ENCODE results near the gene CARD19.

Gene CARD19

DNA sequence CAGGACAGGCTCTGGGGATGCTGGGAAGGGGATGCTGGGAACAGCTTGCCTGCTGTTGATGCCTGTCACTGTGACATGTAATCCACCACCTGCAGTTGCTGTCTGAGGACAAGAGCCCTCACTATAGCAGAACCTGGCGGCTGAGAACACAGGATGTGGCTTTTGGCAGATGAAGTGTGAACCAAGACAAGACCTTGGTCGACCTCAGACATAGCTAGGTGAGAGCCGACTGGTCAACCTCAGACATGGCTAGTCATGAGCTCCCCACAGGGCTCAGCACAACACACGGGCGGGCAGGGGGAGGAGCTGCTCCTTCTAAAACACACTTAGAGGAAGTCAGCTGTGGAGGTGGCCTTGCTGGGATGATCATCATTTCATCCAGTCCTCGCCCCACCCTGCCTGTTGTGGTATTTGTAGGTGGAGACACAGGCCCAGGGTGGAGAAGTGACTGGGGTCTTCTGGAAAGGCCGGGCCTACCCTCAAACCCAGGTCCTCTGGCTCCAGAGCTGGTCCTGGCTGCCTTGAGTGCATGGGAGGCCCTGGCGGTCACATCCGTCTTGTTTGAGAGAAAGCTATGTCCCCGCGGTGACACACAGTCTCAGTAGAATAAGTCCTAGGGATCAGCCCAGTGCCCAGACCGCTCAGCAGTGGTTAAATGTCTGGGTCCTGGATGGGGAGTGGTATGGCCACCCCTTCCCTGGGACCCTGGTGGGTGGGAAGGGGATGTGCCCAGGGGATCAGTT lies 31.5 kb upstream of the CARD19 start:
- peak; percentile 22 to 71 for DNase-seq

DNA sequence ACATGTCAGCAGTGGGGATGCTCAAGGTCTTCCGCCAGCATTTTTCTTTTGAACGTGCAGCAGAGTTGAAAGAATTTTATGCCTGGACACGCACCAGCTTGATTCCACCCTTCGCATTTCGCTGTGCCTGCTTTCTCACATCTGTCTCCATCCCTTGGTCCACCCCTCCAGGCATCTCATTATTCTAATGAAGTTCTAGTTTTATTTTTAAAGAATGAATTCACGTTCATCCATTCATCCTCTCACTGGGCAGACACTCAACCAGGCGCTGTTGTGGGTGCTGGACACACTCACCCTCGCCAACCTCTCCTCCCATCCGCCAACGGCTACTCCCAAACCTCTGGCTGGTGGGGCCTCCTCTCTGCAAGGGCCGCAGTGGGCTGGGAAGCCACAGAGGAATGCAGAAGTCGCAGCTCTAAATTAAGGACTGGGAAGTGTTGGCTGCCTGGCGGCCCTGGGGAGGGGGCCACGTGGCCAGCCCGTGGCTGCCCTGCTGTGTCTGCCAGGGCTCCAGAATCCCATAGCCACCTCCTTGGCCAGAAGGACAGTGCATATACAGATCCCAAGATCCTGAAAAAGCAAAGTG lies 30.8 kb upstream of the CARD19 start:
- DNase-seq: no peak

DNA sequence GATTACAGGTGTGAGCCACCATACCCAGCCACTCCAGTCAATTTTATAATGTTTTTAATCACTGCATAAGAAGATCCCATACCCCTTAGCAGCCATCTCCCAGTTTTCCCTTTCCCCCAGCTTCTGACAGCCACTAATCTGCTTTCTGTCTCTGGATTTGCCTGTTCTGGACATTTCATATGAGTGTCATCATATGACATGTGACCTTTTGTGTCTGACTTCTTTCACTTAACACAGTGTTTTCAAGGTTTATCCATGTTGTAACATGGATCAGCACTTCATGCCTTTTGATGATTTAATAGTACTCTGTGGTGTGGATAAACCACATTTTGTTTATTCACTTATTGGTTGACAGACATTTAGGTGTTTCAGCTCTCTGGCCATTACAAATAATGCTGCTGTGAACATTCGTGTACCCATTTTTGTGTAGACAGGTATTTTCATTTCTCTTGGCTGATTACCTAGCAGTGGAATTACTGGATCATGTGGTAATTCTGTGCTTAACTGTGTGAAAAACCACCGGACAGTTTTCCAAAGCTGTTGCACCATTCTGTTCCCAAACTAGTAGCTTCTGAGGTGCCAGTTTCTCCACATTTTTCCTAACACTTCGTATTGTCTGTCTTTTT lies 28.9 kb upstream of the CARD19 start:
- DNase-seq: no peak

DNA sequence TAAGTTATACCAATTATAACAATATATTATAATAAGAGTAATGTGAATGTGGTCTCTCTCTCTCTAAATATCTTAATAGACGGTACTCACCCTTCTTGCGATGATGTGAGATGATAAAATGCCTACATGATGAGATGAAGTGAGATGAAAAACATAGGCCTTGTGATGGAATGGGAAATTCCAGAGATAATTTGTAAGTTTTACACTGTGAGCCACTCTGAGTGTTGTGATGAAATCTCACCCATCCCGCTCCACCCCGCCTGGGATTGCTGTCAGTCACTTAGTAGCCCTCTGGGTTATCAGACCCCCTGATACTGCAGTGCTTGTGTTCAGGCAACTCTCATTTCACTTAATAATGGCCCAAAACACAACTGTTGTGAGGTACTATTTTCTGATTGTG lies 27.1 kb upstream of the CARD19 start:
- no peak for DNase-seq

DNA sequence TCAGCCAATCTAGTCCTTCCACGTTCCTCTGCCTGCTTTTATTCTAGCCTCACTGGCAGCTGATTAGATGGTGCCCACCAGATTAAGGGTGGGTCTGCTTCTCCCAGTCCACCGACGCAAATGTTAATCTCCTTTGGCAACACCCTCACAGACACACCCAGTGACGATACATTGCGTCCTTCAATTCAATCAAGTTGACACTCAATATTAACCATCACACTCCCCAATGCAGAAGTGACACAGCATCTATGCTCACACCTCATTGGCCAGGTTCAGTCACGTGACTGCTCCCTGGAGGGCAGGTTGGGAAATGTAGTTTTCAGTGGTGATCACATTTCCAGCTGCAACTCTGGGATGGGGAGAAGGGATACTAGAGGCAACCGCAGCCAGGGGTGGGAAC lies 24.6 kb upstream of the CARD19 start:
- DNase-seq: no peak

DNA sequence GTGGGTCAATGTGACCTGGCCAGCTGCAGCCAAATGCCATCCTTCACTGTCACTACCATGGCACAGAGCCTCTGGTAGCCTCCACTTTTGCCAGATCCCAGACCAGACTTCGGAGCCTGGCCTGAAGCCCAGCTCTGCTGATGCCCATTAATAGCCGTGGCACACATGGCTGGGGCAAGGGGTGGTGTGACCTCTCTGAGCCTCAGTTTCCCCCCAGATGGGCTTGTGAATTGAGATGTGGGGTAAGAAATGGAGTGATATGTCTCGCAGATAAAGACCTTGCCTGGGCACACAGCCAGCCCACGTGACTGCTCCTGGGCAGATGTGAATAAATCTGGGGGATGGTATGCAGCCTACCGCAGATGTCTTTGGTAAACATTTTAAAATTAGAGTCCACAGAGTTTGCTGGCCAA lies 23.6 kb upstream of the CARD19 start:
- no peak for DNase-seq

DNA sequence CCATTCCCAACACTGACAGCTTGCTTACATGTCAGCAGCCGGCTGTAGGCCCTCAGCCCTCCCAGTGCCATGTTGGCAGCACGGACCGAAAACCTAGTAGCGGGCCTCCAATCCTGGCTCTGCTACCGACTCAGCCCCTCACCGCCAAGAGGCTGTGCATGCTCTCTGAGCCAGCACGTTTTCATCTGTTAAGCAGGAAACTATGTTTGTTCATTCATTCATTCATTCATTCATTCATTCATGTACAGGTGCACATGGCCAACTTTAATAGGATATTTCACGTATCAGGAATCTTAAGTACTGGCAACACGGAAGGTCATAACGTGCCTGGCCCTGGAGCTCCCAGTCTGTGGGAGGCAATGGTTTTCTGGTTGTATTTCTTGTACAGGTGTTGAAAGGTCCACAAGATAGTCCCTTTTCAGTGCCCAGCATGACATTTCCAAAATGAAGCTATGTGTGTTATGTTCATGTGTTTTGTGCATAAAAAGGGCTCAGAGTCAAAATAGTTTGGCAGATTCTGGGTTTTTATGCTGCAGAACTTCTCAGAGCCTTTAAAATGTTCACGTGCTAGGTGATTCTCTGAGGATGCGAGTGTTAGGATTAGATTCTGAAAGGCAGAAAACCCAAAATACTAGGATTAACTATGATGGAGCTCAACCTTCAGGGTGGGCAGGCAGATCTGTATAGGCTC lies 19.8 kb upstream of the CARD19 start:
- DNase-seq: no peak

DNA sequence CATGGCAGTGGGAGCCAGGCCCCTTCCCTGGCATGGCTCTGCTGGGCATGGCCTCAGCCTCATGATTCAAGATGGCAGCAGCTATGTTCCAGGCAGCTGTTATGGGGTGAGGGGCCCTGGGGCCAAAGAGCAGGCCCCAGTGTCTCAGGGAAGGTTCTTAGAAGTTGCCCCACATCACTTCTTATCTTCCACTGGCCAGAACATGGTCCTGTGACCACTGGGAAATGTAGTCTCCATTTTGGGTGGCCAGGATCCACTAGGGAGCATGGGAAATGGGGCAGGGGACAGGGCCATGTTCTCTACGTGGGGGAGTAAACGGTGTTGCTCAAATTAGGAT lies 19.3 kb upstream of the CARD19 start:
- no peak for DNase-seq

DNA sequence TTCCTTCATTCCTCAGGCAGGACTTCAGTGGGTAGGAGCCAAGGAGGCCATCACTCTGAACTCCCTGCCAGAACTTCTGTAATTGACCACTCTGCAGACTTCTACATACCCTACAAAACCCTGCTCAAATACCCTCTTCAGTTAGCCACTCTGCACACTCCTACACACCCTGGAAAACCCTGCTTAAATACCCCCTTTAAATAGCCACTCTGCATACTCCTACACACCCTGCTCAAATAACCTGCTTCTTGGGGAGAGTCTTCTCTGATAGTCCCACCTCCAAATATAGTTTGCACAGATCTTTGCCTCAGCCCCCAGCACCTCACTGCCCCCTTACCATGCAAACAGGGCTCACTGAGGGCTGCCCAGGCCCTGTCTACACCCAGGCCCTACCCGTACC lies 18.6 kb upstream of the CARD19 start:
- no peak for DNase-seq

DNA sequence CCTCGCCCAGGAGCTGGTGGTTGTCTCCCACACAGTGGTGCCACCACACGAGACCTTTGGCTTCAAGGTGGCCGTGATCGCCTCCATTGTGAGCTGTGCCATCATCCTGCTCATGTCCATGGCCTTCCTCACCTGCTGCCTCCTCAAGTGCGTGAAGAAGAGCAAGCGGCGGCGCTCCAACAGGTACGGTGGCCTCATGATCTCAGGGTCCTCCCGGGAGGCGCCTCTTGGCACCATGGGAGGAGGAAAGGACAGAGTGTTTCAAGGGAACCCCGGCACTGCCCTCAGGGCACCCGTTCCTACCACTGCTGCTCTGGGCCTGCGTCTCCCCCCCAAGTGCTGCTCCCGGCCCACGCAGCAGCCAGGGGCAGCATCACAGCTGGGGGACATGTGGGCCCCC lies 18.2 kb upstream of the CARD19 start:
- no peak for DNase-seq

DNA sequence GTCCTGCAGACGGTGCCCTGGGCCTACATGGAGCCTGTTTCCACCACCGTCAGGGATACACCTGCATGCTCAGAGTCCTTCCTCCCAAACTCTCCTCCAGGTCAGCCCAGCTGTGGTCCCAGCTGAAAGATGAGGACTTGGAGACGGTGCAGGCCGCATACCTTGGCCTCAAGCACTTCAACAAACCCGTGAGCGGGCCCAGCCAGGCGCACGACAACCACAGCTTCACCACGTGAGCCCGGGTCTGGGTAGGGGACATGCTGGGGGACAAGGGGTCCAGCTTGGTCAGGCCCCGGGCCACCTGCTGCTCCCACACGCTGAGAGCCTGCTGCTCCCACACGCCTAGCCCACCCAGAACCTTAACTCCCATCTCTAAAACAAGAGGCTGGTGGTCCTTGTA lies 16.6 kb upstream of the CARD19 start:
- no peak for DNase-seq

DNA sequence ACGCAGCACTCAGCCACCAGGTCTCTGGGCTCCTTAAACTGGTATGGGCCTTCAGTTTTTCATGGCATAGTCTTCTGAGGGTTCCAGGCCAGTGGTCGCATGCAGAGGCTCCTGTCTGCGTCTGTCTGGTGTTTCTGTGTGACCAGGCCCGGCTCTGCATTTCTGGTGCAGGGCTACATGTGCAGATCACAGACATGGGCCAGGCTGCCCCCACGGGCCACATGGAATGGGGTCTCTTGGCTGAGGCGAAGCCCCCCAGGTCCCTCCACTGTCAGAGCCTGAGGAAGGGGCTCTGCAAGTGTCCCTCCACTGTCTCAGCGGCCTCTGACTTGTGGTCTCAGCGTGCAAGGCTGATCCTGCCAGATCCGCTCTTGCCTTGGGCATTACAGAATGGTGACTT lies 15.6 kb upstream of the CARD19 start:
- no peak for DNase-seq

DNA sequence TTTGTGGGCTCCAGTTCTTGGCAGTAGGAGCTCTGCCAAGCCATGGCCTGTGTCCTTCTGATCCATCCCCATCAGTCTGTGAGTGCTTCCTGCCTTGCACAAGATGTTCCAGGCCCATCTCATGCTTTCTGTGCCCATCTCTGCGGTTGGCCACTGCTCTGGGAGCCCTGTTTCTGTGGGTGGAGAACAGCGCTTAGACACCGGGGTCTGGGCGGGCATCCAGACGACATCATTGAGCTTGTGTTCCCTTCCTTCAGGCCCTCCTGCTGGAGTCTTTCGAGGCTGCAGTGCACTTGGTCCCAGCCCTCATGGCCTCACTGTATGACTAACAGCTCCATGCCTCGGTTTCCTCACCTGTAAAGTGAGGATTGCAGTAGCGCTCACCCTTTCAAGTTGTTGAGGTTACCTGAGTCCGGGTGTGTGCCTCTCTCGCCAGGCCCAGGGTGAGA lies 14.9 kb upstream of the CARD19 start:
- no peak for DNase-seq

DNA sequence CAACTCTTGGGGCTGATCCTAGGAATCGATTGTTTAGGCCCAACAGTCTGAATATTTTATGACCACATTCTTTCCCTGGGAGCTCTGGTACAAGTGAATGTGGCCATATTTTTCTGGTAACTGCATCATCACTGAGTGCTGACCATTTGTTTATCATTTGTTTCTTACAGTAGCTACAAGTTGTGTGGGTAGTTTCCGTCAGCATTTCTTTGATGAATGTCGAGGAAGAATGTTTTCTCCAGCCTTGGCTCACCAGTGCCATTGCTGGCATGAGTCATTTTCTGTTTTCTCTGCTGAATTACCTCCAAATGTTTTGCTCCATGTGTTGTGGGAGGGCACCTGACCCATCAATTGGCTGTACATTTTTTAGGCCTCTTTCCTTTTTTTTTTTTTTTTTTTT lies 14.1 kb upstream of the CARD19 start:
- DNase-seq: no peak

DNA sequence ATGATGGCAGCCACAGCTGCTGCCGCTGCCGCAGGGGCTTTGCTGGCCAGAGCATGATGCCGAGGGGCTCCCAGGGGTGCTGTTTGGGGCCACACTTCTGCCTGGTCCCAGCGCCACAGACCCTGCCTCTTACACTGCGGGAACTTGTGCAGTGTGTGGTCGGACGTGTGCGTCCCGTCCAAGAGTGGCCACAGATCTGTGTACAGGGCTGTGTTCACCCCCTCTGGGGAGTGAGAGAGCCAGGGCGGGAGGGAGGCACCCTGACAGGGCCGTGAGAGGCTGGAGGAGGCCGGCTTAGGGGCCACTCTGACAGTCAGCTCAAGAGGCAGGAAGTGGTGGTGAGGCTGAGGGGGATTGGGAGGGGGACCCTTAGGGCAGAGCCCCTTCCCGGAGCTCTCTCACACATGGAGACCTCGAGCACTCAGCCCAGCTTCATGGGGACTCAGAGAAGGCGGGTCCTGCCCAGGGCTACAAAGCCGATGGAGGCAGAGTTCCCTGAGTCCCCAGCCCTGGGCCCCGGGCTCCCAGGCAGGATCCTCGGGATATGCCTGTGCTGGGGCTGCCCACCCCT lies 13.1 kb upstream of the CARD19 start:
- DNase-seq: no peak

DNA sequence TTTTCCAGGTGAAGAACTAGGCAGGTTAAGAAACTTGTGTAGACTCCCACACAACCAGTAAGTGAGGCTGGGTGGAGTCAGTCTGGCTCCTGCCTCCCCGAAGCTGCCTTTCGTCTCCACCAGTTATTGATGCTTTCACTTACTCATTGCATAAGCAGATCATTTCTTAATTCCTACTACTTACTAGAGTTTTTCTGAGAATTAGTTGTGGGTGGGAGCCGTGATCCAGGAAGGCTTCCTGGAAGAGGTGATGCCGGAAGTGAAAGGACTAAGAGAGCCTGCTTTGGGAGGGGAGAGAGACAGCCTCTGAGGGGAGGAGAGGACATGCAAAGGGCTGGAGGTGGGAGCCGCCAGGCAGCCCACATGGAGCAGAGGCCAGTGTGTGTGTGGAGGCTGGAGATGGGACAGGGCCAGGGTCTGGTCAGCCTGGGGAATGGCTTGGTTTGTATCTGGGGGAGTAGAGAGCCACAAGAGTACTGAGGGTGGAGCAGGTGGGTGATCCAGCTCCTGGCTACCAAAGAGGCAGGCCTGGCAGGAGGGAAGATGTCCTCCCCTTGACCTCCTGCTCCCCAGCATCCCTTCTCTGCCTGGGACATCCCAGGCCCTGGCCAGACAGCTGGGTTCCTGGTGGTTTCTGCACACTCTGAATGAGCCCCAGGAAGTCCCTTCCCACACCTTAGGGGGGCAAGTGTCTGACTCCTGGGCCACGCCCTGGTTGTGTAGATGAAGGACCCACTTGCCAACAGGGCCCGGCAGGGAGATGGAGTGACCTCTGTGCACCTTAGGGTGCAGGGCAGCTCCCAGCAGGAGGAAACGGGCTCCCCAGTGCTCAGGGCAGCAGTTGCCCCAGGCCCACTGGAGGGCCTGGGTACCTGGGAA lies 12.2 kb upstream of the CARD19 start:
- DNase-seq: no peak

DNA sequence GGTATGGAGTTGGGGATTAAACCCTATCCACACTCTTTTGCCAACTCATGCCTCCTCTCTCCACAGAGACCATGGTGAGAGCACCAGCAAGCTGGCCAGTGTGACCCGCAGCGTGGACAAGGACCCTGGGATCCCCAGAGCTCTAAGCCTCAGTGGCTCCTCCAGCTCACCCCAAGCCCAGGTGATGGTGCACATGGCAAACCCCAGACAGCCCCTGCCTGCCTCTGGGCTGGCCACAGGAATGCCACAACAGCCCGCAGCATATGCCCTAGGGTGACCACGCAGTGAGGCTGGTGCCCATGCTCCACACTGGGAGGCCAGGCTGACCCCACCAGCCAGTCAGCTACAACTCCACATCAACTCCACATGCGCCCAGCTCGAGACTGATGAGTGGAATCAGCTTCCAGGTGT lies 11.5 kb upstream of the CARD19 start:
- no peak for DNase-seq

DNA sequence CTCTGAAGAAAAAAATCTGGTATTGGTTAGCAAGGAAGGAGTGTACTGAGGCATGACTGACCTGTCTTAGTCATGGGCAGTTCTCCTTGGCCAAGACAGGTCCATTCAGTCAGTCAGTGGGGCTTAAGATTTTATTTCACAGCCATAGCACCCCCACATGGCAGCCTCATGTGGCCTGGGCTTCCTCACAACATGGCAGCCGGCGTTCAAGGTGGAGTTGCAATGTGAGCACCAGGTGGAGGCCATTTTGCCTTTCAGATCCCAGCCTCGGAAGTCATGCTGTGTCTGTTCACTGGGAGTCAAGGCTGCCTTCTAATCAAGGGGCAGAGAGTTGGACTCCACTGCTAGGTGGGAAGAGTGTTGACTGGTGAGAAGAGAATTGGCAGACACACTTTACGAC lies 10.3 kb upstream of the CARD19 start:
- DNase-seq: no peak

DNA sequence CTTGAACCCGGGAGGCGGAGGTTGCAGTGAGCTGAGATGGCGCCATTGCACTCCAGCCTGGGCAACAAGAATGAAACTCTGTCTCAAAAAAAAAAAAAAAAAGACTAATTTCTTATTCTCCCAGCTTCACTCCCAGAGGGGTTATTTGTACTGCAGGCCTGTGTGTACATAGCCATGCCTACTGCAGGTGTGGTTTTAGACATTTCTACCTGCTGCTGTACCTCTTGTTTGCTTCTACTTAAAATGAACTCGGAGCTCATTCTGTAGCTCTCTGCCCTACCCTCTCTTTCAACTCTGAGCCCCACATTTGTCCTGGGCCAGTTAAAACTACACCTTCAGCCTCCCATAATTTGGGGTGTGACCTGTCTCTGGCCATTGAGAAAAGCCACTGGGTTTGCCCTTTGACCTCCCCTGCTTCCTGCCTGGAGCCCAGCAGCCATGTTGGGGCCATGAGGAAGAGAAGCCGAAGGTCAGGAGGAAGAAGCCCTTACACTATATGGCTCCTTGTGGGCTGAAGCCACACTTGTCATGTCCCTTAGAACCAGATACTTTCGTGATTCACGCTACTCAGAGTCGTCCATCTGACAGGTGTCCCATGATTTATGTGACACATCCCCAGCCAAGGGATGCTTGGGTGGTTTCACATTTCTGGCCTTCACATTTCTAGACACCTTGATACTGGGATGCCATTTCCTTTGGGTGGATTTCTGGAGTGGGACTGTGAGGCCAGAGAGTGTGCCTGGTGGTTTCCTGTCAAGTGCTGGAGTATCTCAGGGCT lies 9.4 kb upstream of the CARD19 start:
- DNase-seq: no peak

DNA sequence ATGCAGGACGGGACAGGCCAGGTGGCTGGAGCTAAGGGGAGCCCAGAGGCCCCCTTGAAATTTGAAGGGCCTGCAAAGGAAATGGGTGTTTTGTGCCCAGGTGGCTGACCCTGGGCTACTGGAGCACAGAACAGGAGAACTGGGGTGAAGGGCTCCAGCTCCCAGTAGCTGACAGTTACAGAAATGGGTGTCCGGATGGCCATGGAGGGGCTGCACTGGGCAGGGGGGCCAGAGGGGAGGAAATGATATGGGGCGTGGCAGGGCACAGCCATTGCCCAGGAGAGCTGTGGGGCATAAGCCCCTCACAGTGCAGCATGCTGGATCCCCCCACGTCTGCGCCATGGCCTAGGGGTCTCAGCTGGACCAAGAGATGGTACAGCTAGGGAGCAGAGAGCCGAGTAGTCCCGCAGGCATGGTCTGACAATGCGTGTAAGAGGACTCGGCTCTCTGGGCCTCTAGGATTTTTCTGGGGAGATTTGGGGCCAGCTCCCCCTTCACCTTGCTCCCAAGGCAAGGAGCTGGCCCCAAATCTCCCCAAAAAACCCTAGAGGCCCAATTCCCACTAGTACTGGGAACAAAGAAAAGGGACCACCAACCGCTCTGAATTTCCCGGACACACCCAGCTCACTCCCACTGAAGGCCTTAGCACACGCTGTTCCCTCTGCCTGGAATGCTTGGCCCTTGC lies 7.9 kb upstream of the CARD19 start:
- no peak for DNase-seq

DNA sequence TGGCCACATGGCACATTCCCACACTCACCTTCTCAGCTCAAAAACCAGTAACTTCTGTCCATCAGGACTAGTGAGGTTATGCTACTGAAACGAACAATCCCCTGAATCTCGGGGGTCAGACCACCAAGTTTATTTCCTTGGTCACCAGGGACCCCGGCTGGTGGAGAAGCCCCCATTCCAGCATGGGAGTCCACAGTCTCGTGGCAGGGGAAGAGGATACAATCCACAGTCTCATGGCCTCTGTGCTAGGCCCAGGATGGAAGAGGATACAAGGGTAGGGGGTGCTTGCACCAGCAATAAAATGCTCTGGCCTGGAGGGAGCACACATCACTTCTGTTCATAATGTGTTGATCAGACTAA lies 7.4 kb upstream of the CARD19 start:
- no peak for DNase-seq
